Heart left ventricle (tissue), 13 donors: ENCODE data around the gene TGFBR3.

Experiments used
- CTCF ChIP-seq, 12 donors: fragments of 200-600 bp; sonication (generic) in 4 of 12; IDR thresholded peaks; one replicate each; pipeline versions ENCODE4 v1.5.0 to v1.8.0; 2018 to 2022; ENCODE audit warnings: antibody characterized with exemption in 12 of 12, mild to moderate bottlenecking in 5 of 12
- POLR2A ChIP-seq, 2 donors: fragments of 450-650 bp; IDR thresholded peaks; one replicate each; pipeline ENCODE4 v1.6.1; 2017; ENCODE audit warnings: antibody characterized with exemption in 2 of 2, mild to moderate bottlenecking in 2 of 2, moderate library complexity in 2 of 2
- donor health status: ischemic (EF 13 %, LVEDD 7.1; RV severe dilation, severe dysfunction).
- donor health status: DM: no; HTN: yes; CAD: no.
- donor health status: DM: no; HTN: no; CAD: no.
- donor health status: ischemic (EF 25% LVEDD 6.9; RV normal size, moderate dysfunction).
- donor health status: ischemic (EF 25% LVEDD 5.7; RV mildly dilated, moderate dysfunction).
- donor health status: ischemic (EF 35%, LVEDD 5.7; RV mildly dilated, moderate dysfunction).
- donor health status: nonischemic (EF 11% LVEDD 7.7; RV severe dilation, severe dysfunction).
- donor health status: DM: yes; HTN: yes; CAD: no.
- donor health status: PGD.
- donor health status: ischemic (EF 29% LVEDD 5.4; RV normal size, mild dysfunction).
- donor health status: nonischemic (EF 23%, LVEDD 6.1; RV moderate dilation, normal function).

DNA sequence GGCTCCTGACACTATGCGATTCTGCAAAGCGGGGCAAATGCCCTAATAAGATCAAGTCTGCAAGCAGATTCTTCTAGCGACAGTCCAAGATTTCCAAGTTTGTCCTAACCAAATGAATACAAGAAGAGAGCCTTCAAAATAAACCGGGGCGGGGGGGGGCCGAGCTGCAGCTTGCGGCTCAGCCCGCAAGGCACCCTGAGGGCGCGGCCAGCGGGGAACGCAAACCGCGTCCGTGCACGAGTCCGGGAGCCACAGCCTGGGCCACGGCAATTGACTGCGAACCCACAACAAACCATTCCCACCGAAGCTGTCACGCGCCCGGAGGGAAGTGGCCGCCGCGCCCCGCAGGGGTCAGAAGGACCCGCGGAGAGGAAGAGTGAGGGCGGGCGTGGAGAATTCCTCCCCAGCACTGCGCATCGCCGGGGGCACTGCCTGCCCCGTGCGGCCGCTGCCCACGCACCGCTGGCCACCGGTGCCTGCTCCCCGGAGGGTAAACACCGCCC, 687 bp downstream of the TGFBR3 start:
- no peak for TF ChIP-seq CTCF (IDR thresholded peaks at IDR 0.05)
- TF ChIP-seq POLR2A (IDR thresholded peaks at IDR 0.05) = no peak
